ENCODE results near the gene KMT5B.

The KMT5B gene

DNA sequence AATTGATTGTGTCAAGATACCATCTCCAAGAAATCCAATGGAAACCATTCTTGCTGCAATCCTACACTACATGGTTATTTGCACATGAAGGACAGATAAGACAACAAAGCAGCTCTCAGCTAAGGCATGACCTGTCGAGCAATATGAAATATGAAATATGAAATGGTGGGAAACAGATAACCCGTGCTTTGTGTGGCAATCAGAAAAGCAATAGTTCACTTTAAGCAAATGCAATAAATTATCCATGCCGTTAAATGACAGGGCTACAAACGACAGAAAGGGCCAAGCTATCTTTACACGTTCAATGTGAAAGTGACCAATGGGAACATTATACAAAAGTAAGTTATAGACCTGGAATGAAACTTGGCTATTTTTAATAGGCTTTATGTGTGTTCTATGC, 35.2 kb downstream of the KMT5B start:
- DNase-seq = no peak

DNA sequence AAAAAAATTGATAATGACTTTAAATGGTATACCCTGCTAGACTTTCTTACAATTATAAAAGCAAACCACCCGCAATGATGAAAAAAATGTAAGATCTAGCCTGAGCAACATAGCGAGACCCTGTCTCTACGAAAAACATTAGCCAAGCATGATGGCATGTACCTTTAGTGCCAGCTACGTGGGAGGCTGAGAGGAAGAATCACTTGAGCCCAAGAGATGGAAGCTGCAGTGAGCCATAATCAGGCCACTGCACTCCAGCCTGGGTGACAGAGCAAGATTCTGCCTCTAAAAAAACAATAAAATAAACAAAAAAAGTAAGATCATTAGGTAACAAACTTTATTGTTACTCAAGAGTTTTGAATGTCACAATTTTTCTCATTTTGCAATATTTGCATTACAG, 39.2 kb downstream of the KMT5B start:
- no peak for DNase-seq

DNA sequence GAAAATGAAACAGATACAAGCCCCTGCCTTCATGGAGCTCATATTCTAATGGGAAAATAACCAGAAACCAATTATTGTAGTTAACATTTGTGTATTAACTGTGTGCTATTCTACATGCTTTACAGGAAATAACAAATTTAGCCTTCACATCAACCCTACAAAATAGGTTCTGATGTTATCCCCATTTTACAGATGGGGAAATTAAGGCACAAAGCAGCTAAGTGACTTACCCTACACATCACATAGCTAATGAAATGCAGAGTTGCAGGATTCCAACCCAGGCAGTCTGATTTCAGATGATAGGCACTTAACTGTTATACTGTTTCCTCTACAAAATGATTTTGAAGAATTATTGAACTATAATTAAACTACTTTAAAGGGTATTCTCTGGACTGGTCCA, 43.7 kb downstream of the KMT5B start:
- DNase-seq = no peak

DNA sequence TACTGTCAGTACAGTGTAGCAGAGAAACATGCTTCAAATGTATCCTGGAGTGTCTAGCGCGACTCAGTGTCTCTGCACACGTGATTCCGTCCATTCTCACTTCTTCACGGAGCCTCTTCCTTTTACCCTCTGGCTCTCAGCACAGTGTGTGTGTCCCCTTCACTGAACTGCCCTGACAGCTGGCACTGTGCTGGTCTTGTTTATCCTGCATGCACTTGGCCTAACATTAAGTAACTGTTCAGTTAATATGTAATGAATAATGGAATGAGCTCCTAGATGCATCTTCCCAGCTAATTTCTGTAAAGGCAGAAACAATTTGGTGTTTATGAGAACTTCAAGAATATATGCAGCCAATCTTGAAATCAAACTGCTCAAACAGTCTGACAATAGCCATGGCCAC, 44.4 kb downstream of the KMT5B start:
- no peak for DNase-seq

DNA sequence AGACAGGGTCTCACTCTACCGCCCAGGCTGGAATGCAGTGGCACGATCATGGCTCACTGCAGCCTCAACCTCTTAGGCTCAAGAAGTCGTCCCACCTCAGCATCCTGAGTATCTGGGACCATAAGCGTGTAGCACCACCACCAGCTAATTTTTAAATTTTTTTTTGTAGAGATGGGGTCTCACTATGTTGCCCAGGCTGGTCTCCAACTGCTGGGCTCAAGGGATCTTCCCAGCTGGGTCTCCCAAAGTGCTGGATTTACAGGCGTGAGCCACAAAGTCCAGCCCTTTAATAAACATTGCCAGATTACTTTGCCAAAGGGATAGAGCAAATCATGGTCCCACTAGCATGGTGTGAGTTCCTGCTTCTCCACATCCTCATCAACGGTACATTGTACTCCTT, 45.6 kb downstream of the KMT5B start:
- DNase-seq = no peak

DNA sequence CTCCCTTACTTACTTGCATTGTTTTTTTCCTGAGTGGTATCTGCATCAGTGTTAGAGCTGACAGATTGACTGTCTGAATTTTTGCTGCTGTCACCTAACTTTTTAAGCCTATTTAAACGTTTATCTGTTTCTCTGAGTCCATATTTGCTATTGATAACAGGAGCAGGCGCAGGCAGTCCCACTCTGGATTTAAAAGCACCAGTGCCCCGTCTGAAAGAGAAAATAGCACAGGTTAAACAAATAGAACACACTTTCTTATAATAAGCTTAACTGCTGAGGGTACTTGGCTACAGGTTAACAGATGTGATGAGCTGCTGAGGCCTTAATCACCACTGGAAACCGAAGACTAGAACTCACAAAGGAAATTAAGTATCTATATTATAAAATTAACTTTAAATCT, 46.1 kb downstream of the KMT5B start:
- DNase-seq = no peak

DNA sequence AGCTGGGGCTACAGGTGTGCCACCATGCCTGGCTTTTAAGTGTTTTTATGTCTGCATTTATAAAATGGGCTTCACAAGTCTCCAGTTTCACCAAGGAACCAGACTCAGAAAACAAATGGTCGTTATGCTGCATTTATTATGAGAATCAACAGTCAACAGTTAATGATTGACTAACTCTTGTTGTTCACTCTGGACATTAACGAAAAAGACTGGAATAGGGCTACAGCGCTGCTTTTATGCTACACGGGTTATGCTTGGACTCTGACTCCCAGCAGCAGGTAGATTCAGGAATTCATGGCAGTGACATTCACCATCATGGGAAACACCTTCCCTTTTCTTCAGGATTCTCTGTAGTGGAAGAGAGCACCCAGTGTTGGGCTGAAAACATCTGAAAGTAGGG, 47.5 kb downstream of the KMT5B start:
- no peak for DNase-seq

DNA sequence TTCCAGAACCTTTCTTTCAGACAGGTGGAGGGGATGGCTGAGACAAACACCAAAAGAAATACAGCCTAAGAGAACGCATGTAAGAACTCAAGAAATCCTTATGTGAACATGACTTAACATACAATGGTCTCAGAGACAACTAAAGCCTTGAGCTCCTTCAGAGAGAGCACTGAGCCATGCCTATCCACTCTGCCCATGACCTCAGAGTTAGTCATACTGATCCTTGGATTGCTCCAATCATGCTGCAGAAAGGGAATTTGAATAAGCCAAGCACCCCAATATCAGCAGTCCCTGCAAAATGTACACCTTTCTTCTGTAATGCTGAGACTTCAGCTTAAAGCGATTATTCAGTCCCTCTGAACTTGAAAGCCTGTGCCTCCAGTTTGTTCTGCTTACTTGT, 48.7 kb downstream of the KMT5B start:
- DNase-seq = no peak

DNA sequence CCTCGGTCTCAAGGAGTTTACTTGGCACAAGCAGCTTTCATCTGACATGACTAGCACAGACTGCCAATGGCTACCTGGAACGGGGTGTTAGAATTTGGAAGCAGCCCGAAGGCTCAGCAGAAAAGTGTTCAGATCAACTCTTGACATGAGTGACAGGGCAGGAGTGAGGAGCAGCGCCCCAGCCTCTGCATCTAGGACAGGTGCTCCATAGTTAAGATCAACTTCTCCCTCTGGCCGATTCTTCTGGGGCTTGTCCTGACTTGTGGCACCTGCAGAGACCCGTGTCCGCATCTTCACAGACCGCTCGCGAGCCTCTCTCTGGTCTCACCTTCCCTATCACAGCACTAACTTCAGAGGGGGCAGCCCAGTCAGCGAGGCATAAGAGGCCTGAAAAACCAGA, 49.4 kb downstream of the KMT5B start:
- no peak for DNase-seq

DNA sequence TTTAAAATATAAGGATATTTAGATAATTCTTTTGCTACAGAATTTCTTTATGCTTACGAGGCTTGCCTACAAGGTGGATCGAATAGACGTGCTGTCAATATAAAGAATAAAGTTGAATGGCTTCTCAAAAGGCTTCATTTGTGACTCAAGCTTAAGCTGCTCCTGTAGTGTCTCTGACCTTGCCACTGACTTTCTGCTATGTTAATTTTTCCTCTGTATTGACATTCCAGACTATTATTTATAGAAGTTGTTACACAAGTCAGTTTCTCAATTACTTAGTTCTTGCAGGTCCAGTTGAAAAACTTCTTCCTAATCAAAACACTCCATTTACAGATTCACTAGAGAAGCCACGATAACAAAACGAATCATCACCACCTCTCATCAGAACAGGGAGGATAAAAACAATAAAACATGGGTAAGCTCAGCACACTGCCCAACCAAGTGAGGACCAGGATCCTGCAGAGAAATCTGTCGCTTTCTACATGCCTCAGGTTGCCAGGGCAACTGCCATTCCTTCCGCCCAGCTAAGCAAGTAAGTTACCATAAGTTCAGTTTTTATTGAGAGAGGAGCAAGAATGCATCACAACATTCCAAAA, 52.9 kb downstream of the KMT5B start:
- no peak for DNase-seq

DNA sequence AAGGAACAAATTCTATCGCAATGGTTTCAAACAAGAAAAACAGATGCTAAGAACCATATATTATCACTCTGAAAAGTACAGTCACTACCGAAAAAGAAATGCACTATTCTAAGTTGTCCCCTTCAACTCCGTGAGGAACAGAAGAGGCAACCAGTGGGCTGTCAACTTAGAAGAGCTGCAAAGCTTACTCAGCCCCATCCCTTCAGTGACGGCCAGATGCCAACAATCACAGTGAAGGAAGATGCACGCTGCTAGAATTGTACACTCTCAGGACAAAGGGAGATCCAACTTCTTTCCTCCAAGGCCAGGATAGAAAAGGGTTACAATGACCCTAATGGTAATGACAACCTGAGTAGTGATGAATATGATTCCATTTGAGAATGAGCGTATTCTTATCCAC, 53.4 kb downstream of the KMT5B start:
- DNase-seq = no peak

DNA sequence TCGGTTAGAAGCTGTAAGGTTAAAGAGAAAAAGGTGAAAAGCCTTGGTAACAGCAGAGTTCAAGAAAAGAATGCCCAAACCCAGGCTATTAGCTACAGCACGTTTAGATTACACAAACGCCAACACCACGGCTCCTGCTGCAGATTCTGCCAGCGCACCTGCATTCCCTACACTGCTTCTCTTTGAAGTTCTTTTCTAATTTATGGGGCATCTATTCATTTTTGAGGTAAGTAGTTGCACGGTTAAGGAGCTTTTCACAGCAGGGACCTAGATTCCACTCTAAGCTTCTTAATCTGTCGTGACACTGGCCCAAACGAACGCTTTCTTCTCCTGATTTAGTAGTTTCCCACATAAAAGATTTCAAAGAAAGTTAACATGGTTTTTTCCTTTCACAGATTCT, 53.9 kb downstream of the KMT5B start:
- DNase-seq = no peak

DNA sequence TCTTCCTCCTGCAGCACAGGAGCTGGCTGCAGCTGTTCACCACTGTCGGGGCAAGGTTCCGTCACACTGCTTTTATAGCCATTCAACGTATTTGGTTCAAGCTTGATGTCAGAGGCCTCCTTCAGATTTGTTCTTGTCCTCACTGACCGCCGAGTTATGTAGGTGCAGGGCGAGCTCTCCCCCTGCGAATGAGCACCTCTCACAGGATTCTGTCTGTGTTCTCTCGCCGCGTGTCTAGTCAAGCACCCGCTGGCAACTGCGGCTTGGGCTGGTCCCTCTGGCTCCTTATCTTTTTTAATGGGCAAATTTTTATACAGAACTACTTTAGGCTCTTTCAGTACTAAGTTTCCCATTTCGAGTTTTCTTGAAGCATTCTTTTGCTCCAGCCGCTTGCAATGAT, 54.5 kb downstream of the KMT5B start:
- no peak for DNase-seq

DNA sequence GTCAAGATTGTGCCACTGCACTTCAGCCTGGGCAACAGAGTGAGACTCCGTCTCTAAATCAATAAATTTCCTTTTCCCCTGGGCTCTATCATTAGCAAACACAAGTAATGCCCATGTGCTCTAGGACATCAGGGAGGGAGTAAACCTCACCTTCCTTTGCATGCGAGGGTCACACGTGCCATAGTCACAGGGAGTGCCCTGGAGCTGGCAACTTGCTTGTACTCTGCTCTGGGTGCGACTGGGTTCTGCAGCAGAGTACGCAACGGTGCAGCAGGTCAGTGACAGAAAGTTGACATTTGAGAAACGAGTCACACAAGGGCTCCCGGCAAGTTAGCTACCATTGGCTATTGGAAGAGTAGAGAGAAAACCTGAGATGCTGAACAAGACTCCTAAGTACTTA, 59.4 kb downstream of the KMT5B start:
- DNase-seq = no peak

DNA sequence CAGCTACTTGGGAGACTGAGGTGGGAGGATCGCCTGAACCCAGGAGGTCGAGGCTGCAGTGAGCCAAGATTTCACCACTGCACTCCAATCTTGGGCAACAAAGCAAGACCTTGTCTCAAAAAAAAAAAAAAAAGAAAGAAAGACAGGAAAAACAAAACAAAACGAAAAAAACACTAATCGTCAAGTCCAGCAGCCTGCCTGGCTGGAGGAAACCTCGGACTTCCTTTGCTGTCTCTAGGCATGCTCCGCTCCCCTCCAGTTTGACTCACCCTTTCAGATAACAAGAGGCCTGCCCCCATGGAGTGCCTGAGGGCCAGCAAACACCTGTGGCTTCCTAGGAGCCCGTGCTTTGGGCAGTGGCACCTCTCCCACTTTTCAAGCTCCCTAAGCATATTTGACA, 63.1 kb downstream of the KMT5B start:
- no peak for DNase-seq

DNA sequence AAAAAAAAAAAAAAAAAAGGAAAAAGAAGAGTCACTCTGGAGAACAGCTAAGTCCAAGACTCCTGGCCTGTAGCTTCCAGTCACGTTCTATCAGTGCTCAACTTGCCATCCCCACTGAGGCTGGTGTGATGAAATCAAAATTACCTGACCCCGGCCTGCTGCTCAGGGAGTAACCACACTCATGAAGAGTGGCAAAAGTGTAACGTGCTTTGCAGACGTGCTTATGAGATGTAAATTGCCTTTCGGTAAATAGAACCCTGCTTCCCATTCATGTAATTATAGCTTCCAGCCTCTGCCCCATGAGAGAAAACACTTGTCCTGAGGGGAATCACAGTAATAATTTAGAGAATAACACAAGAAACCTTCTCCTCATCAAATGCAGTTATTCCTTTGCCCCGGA, 63.7 kb downstream of the KMT5B start:
- DNase-seq = no peak

DNA sequence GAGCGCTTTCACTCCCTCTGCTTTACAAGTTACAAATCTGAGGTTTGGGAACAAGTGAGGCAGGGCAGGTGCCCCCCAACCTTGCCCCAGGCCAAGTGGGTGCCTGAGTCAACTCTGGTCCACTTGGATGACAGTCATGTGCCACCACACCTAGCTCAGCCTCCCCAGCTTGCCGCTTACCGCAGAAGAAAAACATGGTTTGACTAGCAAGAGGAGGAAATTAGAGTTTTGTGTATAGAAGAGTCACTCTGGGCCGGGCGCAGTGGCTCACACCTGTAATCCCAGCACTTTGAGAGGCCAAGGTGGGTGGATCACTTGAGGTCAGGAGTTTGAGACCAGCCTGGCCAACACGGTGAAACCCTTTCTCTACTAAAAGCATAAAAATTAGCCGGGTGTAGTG, 64.2 kb downstream of the KMT5B start:
- no peak for DNase-seq

DNA sequence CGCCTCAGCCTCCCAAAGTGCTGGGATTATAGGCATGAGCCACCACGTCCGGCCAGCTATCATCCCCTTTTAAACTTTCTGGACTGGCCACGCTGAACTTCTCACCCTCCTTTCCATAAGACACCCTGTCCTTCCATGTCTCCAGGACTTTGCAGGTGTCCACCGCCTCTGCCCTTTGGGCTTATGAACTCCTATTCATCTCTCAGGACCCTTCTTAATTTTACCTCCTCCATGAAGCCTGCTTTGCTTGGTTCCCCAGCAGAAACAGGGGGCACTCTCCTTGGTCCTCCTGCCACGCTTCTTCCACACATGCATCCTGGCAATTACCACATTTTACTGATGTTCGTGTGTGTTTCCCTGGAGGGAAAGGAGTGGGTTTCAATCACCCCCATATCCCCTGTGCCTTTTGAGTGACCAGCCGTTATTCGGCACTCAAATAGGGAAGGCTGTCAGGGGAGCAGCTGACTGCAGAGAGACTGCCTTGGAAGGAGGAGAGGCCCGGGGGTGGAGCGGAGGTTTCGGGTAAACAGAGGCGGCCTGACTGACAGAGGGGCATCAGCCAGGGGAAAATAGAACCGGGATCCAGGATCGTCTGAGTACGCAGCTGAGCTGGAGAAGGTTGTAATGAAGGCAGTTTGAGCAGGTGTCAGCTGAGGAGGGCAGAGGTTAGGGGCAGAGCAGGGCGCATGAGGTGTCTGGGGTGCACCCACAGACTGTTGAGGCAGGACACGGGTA, 64.9 kb downstream of the KMT5B start:
- DNase-seq = no peak

DNA sequence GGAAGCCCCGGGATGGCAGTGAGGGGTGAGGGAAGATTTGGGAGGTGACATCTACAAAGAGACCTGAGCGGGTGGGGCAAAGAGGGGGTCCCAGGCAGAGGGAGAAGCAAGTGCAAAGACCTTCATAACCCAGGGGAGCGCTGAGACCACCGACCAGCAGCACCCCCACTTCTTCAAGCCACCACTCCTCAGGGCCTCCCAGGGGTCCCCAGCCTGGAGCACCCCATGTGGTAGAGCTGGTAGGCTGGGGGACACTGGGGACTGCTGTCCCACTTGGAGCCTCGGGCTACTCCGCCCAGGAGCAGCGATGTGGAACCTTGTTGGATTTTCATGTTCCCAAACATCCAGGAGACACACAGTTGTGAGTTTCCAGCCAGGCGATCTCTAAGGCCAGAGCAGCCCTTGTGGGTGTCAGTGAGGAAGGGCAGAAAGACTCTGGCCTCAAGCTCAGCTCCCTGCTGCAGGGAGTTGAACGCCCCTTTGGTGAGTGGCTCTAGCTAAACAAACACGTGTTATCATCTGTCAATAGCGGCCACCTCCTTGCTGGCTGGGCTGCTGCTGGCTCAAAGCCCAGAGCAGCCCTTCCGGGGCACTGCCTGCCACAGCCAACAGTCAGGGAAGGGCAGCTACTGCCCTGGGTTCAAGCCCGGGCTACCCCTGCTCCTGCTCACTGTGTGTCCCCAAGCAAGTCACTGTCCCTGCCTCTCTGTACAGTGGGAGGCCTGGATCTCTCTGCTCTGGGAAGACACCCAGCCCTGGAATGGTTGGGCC, 66.2 kb downstream of the KMT5B start:
- DNase-seq = no peak

DNA sequence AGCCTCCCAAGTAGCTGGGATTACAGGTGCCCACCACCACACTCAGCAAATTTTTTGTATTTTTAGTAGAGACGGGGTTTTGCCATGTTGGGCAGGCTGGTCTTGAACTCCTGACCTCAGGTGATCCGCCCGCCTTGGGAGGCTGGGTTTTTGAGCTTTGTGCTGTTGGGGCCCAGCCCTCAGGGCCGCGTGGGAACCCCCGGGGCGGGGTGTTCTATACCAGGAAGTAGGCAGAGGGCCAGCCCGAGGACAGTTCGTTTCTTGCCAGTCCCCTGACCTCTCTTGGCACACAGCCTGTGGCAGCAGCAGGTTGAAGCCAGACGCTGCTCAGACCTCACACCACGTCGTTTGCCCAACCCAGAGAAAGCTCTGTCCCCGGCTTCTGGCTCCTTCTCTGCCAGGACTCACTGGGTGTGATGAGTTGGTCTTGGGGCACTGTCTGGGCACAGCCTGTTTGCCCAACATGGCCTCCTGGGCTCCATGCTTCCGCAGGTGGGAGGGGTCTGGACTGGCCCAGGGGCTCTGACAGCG, 67.0 kb downstream of the KMT5B start:
- DNase-seq = no peak

DNA sequence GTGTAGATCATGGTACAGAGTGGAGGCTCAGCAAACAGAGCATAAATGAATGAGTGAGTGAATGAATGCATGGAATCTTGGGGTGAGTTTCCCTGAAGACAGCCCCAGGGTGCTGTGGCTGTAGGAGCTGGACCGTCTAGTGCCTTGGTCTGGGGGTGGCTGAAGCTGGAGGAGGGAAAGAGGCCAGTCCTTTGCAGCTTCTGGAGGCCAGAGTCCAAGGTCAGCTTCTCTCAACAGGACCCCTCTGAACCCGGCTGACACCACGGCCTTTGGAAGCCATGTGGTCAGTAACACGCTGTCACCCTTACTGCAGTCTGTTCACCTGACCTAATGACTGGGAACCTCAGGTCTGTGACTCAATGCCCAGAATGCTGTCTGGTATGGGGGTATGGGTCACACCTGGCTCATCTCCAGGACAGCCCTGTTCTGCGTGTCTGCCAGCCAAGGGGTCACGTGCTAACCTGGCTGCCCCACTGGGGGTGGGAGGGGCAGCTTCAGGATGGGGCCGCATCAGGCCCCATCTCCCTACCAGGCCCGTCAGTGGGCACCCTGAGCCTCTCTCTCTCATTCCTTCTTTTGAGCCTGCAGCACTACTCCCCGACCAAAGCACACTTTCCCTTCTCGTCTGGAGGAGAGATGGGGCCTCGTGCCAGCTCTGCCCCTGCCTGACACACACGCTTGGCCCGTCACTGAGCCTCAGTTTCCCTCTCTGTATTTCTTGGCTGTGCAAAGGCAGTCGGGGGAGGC, 67.8 kb downstream of the KMT5B start:
- DNase-seq = no peak

DNA sequence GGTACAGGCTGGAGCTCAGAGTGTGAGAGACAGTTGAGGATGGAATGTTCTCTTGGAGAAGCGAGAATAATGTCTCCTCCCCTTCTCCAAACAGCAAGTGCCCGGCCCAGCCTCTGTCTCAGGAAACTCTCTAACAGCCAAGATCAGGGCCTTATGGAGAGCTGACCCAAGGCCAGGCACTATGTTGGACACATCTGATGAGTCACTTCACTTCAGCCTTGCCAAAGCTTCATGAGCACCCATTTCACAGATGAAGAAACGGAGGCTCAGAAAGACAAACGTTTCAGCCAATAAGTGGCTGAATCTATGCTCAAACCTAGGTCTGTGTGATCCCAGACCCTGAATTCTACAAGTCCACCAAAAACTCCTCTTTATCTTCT, 69.8 kb downstream of the KMT5B start:
- DNase-seq = no peak
